ENCODE data around the gene FYCO1. TPM values are rescaled to one million over a fixed set of nuclear protein-coding genes. Genes with fewer than 3 reads are reported as not detected.

FYCO1 gene
- total and polyA plus RNA-seq, 10 of the 15 experiments (the other 5 are each of a cell fraction or from before 2014, with no cell fraction given), result 1.5 to 8.4 (median 6.5) TPM

DNA sequence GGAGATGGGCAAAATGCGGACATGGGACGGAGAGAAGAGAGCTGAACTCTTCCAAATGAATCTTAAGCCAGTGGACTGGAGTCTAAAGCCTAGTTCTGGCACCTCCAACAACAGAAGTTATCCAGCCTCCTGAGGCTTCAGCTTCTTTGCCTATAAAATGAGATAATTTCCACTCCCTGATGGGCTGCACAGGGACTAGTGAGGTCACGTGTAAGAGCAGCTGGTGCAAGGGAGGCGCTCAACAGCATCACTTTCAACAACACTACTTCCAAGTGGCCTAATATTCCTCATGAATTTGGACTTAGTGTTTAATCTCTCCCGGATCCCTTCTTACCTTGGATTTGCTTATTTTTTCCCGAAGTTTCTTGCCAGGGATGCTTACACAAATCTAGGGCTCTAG, 43.7 kb downstream of the FYCO1 start (continued):
- TF ChIP-seq, protein P1, sequence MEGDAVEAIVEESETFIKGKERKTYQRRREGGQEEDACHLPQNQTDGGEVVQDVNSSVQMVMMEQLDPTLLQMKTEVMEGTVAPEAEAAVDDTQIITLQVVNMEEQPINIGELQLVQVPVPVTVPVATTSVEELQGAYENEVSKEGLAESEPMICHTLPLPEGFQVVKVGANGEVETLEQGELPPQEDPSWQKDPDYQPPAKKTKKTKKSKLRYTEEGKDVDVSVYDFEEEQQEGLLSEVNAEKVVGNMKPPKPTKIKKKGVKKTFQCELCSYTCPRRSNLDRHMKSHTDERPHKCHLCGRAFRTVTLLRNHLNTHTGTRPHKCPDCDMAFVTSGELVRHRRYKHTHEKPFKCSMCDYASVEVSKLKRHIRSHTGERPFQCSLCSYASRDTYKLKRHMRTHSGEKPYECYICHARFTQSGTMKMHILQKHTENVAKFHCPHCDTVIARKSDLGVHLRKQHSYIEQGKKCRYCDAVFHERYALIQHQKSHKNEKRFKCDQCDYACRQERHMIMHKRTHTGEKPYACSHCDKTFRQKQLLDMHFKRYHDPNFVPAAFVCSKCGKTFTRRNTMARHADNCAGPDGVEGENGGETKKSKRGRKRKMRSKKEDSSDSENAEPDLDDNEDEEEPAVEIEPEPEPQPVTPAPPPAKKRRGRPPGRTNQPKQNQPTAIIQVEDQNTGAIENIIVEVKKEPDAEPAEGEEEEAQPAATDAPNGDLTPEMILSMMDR (IDR thresholded peaks at IDR 0.05 in 2 of 3, conservative IDR thresholded peaks at IDR 0.05 in 1 of 3; ENCODE audit: control insufficient read depth in 2 of 3, extremely low read depth in 1 of 3, insufficient read depth in 1 of 3, low read depth in 3 of 3, low read length in 3 of 3), result no peak
- no peak for TF ChIP-seq CREB1 (IDR thresholded peaks at IDR 0.05; ENCODE audit: low read depth)

DNA sequence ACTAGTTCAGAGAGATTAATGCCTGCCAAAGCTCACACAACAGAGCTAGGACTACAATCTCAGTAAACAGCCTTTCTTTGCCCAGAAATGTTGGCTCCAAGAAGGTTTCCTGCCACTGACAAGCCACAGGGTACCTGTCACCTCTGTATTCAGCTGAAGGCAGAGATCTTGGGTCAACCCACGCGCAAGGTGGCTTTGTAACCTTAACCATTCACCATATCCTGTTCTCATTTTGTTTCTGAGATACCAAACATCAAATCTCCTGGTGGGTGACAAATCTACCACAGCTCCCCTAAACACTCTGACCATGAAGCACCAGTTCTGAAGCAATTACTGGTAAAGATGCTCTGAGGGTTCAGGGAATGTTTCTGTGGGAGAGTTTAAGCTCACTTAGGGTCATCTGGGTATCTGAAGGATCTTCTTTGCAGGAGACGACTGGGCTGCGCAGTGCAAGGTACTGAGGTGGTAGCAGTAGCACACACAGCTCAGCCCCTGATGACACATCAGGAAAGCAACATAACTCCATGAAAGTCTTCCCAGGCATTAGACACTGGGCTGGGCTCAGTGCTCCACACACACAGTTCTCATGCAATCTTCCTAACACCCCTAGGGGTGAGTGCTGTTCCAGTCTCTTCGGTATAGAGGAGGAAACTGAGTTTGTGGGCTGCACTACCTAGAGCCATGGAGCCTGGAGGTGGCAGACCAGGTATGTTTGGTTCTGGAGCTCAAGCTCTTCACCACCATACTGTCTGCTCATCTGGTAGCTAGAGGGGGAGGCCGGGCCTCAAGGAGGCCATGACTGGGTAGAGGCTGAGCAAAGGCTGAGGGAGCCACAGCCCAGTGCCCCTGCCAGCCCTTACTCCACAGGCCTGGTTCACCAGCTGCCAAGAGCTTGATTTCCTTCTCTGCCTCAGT, 44.7 kb downstream of the FYCO1 start:
- CTCF ChIA-PET, result interaction anchor here (0.7 to 5.9 kb wide), 4 partner anchors 12 to 242 kb away, joined by 3 to 53 read pairs (median 10); no protein-coding TSS in a partner anchor
- H3K4me3 ChIP-seq, result no peak overlapping the region
- ATAC-seq, result no peak
- DNase-seq (ENCODE audit: low read depth, low spot score), result no peak
- no peak overlapping the region for H3K4me2 ChIP-seq (ENCODE audit: control insufficient read depth, insufficient read depth)
- no peaks in the 10 kb centered on the region for H3K4me1 ChIP-seq (ENCODE audit: control insufficient read depth, insufficient read depth, low read length)
- BruUV-seq (replicated peaks), result no TSS peak
- H2AFZ ChIP-seq (ENCODE audit: control insufficient read depth, low read depth, low read length), result no peak overlapping the region
- FAIRE-seq, result no peak
- no peaks in the 10 kb centered on the region for H3K9me3 ChIP-seq (replicated peaks; ENCODE audit: control insufficient read depth, insufficient read depth, low read length)
- intact Hi-C loops (cut with micrococcal nuclease; ENCODE audit: unreplicated experiment) (no loop called here), in situ Hi-C loops (cut with MboI) (no loop called here)
- H3K36me3 ChIP-seq (ENCODE audit: control insufficient read depth in 2 of 2, insufficient read depth in 2 of 2, low read length in 1 of 2), result peaks cover 18 to 47% of the 10 kb centered on the region in 2 experiments
- H4K20me1 ChIP-seq (ENCODE audit: control insufficient read depth, insufficient read depth), result no peaks in the 10 kb centered on the region
- no peaks in the 10 kb centered on the region for H3K79me2 ChIP-seq (ENCODE audit: control insufficient read depth, insufficient read depth, low read length)
- no peaks in the 10 kb centered on the region for H3K27me3 ChIP-seq (replicated peaks in 1 of 2; ENCODE audit: control insufficient read depth in 2 of 2, insufficient read depth in 2 of 2, low read length in 1 of 2)
- WGBS (ENCODE audit: insufficient coverage, insufficient replicate concordance, low lambda C conversion rate, missing lambda C conversion rate), result 90% methylated on average over 6 of the region's 6 CpGs
- H3K27ac ChIP-seq (ENCODE audit: control insufficient read depth, insufficient read depth), result no peak overlapping the region
- POLR2A ChIA-PET, result interaction anchor here (0.6 kb wide), 1 partner anchor 336 kb away, joined by 4 read pairs; no protein-coding TSS in a partner anchor
- RAD21 ChIA-PET (ENCODE audit: unreplicated experiment), result interaction anchor here (0.6 to 2.1 kb wide), 3 partner anchors 8 to 123 kb away, joined by 3 to 6 read pairs (median 5); partner anchors contain the start of gene CXCR6
- no peak overlapping the region for H3K9ac ChIP-seq (ENCODE audit: control insufficient read depth, insufficient read depth, low read length)
- SMC1A ChIA-PET (ENCODE audit: uncharacterized antibody, unreplicated experiment), result interaction anchor here (1.9 to 5.0 kb wide), 3 partner anchors 11 to 126 kb away, joined by 5 to 39 read pairs (median 8); no protein-coding TSS in a partner anchor
- TF ChIP-seq SRF (IDR thresholded peaks at IDR 0.05; ENCODE audit: low read depth in 2 of 2, low read length in 2 of 2) (no peak), ZNF592 (IDR thresholded peaks at IDR 0.05) (no peak), FOXM1 (IDR thresholded peaks at IDR 0.05; ENCODE audit: low read depth, low read length) (no peak), PAX5 (IDR thresholded peaks at IDR 0.05; ENCODE audit: borderline replicate concordance, low read depth, low read length) (no peak), ATF7 (IDR thresholded peaks at IDR 0.05; ENCODE audit: low read depth) (no peak), ZBTB4 (CRISPR knock-in tag; IDR thresholded peaks at IDR 0.05) (no peak)
- TF ChIP-seq, protein P2, sequence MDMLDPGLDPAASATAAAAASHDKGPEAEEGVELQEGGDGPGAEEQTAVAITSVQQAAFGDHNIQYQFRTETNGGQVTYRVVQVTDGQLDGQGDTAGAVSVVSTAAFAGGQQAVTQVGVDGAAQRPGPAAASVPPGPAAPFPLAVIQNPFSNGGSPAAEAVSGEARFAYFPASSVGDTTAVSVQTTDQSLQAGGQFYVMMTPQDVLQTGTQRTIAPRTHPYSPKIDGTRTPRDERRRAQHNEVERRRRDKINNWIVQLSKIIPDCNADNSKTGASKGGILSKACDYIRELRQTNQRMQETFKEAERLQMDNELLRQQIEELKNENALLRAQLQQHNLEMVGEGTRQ (IDR thresholded peaks at IDR 0.05; ENCODE audit: borderline replicate concordance, low read depth, low read length), result no peak

Measured in GM12878 (cell line).